ENCODE data around the gene ZNF385B. TPM values are rescaled to one million over a fixed set of nuclear protein-coding genes. Genes with fewer than 3 reads are reported as not detected.

Gene ZNF385B
- total and polyA plus RNA-seq, 2 donors from 2014 or later: 5.9 to 10.9 TPM

DNA sequence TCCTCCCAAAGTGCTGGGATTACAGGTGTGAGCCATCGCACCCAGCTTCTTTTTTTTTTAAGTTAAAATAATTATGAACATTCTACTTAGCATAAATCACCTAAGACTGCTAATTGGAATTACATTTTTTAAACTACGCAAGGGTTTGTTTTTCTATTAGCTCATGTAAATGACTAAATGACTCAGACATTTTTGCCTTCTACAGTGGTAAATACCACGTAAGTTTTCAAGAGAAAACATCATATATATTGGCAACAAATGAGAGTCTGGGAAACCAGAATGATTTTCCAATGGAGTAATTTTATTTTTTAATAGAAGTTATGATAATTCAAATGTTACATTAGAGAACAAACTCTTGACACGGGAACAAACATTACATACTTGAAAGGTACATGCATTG lies 259.0 kb downstream of the ZNF385B start:
- no peak for FAIRE-seq
- Histone ChIP-seq H3K27me3 (ENCODE audit: control insufficient read depth, insufficient read depth, low read length) (no peaks in the 10 kb centered on the region), H3K4me1 (ENCODE audit: control insufficient read depth in 2 of 3, insufficient read depth in 2 of 3, low read depth in 1 of 3, low read length in 3 of 3) (peaks cover 0 to 6% (median 0%) of the 10 kb centered on the region in 3 donors), H3K27ac (ENCODE audit: low read depth in 2 of 2, low read length in 2 of 2) (no peak overlapping the region), H3K4me3 (ENCODE audit: low read length in 3 of 3) (no peak overlapping the region), H3K9ac (ENCODE audit: low read length in 3 of 3) (no peak overlapping the region), H3K9me3 (ENCODE audit: control insufficient read depth in 2 of 3, insufficient read depth in 1 of 3, low read length in 3 of 3) (no peaks in the 10 kb centered on the region), H3K36me3 (ENCODE audit: control insufficient read depth in 2 of 3, insufficient read depth in 3 of 3, low read length in 3 of 3) (no peaks in the 10 kb centered on the region)
- no peak for DNase-seq
- intact Hi-C loops (cut with DNase I): no loop called here
- TF ChIP-seq, protein P1, sequence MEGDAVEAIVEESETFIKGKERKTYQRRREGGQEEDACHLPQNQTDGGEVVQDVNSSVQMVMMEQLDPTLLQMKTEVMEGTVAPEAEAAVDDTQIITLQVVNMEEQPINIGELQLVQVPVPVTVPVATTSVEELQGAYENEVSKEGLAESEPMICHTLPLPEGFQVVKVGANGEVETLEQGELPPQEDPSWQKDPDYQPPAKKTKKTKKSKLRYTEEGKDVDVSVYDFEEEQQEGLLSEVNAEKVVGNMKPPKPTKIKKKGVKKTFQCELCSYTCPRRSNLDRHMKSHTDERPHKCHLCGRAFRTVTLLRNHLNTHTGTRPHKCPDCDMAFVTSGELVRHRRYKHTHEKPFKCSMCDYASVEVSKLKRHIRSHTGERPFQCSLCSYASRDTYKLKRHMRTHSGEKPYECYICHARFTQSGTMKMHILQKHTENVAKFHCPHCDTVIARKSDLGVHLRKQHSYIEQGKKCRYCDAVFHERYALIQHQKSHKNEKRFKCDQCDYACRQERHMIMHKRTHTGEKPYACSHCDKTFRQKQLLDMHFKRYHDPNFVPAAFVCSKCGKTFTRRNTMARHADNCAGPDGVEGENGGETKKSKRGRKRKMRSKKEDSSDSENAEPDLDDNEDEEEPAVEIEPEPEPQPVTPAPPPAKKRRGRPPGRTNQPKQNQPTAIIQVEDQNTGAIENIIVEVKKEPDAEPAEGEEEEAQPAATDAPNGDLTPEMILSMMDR (IDR thresholded peaks at IDR 0.05; ENCODE audit: borderline replicate concordance, extremely low read depth, insufficient read depth): no peak

DNA sequence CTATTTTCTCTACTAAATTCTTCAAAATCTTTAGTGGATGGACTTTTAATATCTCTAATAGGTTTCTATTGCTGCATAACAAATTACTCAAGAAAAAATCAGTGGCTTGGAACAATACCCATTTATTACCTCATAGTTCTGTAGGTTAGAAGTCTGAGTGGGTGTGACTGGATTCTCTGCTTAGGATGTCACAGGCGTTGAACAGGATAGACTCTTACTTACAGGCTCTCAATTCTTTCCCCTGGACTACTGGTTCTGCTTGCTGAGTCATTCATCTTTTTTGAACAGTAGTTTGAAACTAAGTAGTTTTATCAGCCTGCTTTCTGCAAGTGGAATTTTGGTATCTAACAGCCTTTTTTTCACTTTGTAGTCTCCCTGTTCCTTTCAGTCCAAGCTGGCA lies 265.4 kb downstream of the ZNF385B start:
- Histone ChIP-seq H3K36me3 (ENCODE audit: control insufficient read depth in 2 of 3, insufficient read depth in 3 of 3, low read length in 3 of 3) (no peaks in the 10 kb centered on the region), H3K4me1 (ENCODE audit: control insufficient read depth in 2 of 3, insufficient read depth in 2 of 3, low read depth in 1 of 3, low read length in 3 of 3) (no peaks in the 10 kb centered on the region), H3K9me3 (ENCODE audit: control insufficient read depth in 2 of 3, insufficient read depth in 1 of 3, low read length in 3 of 3) (no peaks in the 10 kb centered on the region), H3K4me3 (ENCODE audit: low read length in 3 of 3) (no peak overlapping the region), H3K9ac (ENCODE audit: low read length in 3 of 3) (no peak overlapping the region), H3K27me3 (ENCODE audit: control insufficient read depth, insufficient read depth, low read length) (no peaks in the 10 kb centered on the region), H3K27ac (ENCODE audit: low read depth in 2 of 2, low read length in 2 of 2) (no peak overlapping the region)
- FAIRE-seq: no peak
- DNase-seq: no peak
- TF ChIP-seq, protein P1 (IDR thresholded peaks at IDR 0.05; ENCODE audit: borderline replicate concordance, extremely low read depth, insufficient read depth): no peak
- intact Hi-C loops (cut with DNase I): no loop called here

DNA sequence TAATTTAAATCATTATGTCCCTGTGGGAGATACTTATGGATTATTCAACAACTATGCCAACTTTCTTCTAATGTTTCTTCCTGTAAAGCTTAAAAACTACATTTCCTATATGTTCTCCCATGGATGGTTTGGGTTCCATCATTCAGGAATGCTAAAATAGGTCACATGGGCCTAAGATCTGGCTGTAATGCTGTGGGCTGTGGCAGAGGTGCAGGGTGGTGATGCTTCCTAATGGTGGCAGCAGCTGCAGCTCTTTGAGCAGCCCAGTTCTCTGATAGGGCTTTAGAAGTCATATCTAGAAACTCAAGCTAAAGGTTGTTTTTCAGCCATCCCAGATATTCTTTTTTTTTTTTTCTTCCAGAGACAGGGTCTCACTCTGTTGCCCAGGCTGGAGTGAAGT lies 266.1 kb downstream of the ZNF385B start:
- no peak for DNase-seq
- Histone ChIP-seq H3K9ac (ENCODE audit: low read length in 3 of 3) (no peak overlapping the region), H3K4me1 (ENCODE audit: control insufficient read depth in 2 of 3, insufficient read depth in 2 of 3, low read depth in 1 of 3, low read length in 3 of 3) (no peaks in the 10 kb centered on the region), H3K27ac (ENCODE audit: low read depth in 2 of 2, low read length in 2 of 2) (no peak overlapping the region), H3K4me3 (ENCODE audit: low read length in 3 of 3) (no peak overlapping the region), H3K27me3 (ENCODE audit: control insufficient read depth, insufficient read depth, low read length) (no peaks in the 10 kb centered on the region), H3K36me3 (ENCODE audit: control insufficient read depth in 2 of 3, insufficient read depth in 3 of 3, low read length in 3 of 3) (no peaks in the 10 kb centered on the region), H3K9me3 (ENCODE audit: control insufficient read depth in 2 of 3, insufficient read depth in 1 of 3, low read length in 3 of 3) (no peaks in the 10 kb centered on the region)
- intact Hi-C loops (cut with DNase I): no loop called here
- no peak for FAIRE-seq
- TF ChIP-seq, protein P1 (IDR thresholded peaks at IDR 0.05; ENCODE audit: borderline replicate concordance, extremely low read depth, insufficient read depth): peak; percentile 8
